ENCODE measurements around the gene ETV5. TPM values are rescaled to one million over a fixed set of nuclear protein-coding genes. Genes with fewer than 3 reads are reported as not detected.

Gene ETV5
- total and polyA plus RNA-seq, 10 of the 15 experiments (the other 5 are each of a cell fraction or from before 2014, with no cell fraction given): 5.0 to 18.4 (median 7.4) TPM

DNA sequence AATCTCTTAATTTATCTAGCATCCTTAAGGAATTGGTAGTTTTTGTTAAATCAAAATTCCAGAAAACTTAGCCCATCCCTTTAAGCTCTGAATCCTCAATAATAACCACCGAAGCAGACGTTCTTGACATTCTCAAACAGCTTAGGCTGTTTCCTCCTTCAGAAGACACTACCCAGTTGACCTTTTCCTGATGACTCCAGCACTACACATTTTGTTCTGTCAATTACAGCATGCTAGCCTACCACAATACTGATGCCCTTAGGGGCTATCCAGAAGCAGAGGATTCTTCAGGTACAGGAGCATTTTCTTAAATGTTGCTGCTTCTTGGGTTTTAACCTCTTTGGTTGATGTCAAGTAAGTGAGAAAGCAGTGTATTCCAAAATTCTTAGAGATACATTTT is 33.4 kb downstream of the ETV5 start:
- Histone ChIP-seq H3K9ac (ENCODE audit: control insufficient read depth, insufficient read depth, low read length) (no peak overlapping the region), H4K20me1 (ENCODE audit: control insufficient read depth, insufficient read depth) (no peaks in the 10 kb centered on the region), H3K9me3 (replicated peaks; ENCODE audit: control insufficient read depth, insufficient read depth, low read length) (peaks cover 2% of the 10 kb centered on the region; the same call in 1 of the 3 replicates), H3K4me1 (ENCODE audit: control insufficient read depth, insufficient read depth, low read length) (no peaks in the 10 kb centered on the region), H3K36me3 (ENCODE audit: control insufficient read depth in 2 of 2, insufficient read depth in 2 of 2, low read length in 1 of 2) (no peaks in the 10 kb centered on the region), H3K4me2 (ENCODE audit: control insufficient read depth, insufficient read depth) (no peak overlapping the region), H3K79me2 (ENCODE audit: control insufficient read depth, insufficient read depth, low read length) (no peaks in the 10 kb centered on the region), H3K27ac (ENCODE audit: control insufficient read depth, insufficient read depth) (no peak overlapping the region), H3K4me3 (no peak overlapping the region), H3K27me3 (replicated peaks in 1 of 2; ENCODE audit: control insufficient read depth in 2 of 2, insufficient read depth in 2 of 2, low read length in 1 of 2) (no peaks in the 10 kb centered on the region), H2AFZ (ENCODE audit: control insufficient read depth, low read depth, low read length) (no peak overlapping the region)
- BruUV-seq (replicated peaks): no TSS peak
- ATAC-seq (no peak), DNase-seq (ENCODE audit: low read depth, low spot score) (no peak), FAIRE-seq (no peak)
- in situ Hi-C loops (cut with MboI) (no loop called here), intact Hi-C loops (cut with micrococcal nuclease; ENCODE audit: unreplicated experiment) (no loop called here)
- ChIA-PET RAD21 (ENCODE audit: unreplicated experiment) (no interaction called here), SMC1A (ENCODE audit: uncharacterized antibody, unreplicated experiment) (interaction anchor here (0.5 to 2.7 kb wide), 2 partner anchors 12 to 158 kb away, joined by 3 to 12 read pairs; no protein-coding TSS in a partner anchor), POLR2A (no interaction called here), CTCF (interaction anchor here (1.3 kb wide), 1 partner anchor 166 kb away, joined by 3 read pairs; no protein-coding TSS in a partner anchor)
- no peak for TF ChIP-seq PML (IDR thresholded peaks at IDR 0.05; ENCODE audit: low read length)
- no peak for TF ChIP-seq EGR1 (IDR thresholded peaks at IDR 0.05; ENCODE audit: borderline replicate concordance in 1 of 2, low read depth in 2 of 2, low read length in 2 of 2)
- TF ChIP-seq, protein P1, sequence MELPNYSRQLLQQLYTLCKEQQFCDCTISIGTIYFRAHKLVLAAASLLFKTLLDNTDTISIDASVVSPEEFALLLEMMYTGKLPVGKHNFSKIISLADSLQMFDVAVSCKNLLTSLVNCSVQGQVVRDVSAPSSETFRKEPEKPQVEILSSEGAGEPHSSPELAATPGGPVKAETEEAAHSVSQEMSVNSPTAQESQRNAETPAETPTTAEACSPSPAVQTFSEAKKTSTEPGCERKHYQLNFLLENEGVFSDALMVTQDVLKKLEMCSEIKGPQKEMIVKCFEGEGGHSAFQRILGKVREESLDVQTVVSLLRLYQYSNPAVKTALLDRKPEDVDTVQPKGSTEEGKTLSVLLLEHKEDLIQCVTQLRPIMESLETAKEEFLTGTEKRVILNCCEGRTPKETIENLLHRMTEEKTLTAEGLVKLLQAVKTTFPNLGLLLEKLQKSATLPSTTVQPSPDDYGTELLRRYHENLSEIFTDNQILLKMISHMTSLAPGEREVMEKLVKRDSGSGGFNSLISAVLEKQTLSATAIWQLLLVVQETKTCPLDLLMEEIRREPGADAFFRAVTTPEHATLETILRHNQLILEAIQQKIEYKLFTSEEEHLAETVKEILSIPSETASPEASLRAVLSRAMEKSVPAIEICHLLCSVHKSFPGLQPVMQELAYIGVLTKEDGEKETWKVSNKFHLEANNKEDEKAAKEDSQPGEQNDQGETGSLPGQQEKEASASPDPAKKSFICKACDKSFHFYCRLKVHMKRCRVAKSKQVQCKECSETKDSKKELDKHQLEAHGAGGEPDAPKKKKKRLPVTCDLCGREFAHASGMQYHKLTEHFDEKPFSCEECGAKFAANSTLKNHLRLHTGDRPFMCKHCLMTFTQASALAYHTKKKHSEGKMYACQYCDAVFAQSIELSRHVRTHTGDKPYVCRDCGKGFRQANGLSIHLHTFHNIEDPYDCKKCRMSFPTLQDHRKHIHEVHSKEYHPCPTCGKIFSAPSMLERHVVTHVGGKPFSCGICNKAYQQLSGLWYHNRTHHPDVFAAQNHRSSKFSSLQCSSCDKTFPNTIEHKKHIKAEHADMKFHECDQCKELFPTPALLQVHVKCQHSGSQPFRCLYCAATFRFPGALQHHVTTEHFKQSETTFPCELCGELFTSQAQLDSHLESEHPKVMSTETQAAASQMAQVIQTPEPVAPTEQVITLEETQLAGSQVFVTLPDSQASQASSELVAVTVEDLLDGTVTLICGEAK (IDR thresholded peaks at IDR 0.05; ENCODE audit: borderline replicate concordance): no peak
- no peak for TF ChIP-seq EP300 (IDR thresholded peaks at IDR 0.05; ENCODE audit: borderline replicate concordance in 1 of 2, control insufficient read depth in 1 of 2, low read depth in 2 of 2, low read length in 2 of 2)
- TF ChIP-seq ATF7 (IDR thresholded peaks at IDR 0.05; ENCODE audit: low read depth): no peak
- TF ChIP-seq, protein P2, sequence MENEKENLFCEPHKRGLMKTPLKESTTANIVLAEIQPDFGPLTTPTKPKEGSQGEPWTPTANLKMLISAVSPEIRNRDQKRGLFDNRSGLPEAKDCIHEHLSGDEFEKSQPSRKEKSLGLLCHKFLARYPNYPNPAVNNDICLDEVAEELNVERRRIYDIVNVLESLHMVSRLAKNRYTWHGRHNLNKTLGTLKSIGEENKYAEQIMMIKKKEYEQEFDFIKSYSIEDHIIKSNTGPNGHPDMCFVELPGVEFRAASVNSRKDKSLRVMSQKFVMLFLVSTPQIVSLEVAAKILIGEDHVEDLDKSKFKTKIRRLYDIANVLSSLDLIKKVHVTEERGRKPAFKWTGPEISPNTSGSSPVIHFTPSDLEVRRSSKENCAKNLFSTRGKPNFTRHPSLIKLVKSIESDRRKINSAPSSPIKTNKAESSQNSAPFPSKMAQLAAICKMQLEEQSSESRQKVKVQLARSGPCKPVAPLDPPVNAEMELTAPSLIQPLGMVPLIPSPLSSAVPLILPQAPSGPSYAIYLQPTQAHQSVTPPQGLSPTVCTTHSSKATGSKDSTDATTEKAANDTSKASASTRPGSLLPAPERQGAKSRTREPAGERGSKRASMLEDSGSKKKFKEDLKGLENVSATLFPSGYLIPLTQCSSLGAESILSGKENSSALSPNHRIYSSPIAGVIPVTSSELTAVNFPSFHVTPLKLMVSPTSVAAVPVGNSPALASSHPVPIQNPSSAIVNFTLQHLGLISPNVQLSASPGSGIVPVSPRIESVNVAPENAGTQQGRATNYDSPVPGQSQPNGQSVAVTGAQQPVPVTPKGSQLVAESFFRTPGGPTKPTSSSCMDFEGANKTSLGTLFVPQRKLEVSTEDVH (IDR thresholded peaks at IDR 0.05; ENCODE audit: low read depth, partially characterized antibody): no peak
- TF ChIP-seq LARP7 (IDR thresholded peaks at IDR 0.05): no peak
- TF ChIP-seq, protein P3, sequence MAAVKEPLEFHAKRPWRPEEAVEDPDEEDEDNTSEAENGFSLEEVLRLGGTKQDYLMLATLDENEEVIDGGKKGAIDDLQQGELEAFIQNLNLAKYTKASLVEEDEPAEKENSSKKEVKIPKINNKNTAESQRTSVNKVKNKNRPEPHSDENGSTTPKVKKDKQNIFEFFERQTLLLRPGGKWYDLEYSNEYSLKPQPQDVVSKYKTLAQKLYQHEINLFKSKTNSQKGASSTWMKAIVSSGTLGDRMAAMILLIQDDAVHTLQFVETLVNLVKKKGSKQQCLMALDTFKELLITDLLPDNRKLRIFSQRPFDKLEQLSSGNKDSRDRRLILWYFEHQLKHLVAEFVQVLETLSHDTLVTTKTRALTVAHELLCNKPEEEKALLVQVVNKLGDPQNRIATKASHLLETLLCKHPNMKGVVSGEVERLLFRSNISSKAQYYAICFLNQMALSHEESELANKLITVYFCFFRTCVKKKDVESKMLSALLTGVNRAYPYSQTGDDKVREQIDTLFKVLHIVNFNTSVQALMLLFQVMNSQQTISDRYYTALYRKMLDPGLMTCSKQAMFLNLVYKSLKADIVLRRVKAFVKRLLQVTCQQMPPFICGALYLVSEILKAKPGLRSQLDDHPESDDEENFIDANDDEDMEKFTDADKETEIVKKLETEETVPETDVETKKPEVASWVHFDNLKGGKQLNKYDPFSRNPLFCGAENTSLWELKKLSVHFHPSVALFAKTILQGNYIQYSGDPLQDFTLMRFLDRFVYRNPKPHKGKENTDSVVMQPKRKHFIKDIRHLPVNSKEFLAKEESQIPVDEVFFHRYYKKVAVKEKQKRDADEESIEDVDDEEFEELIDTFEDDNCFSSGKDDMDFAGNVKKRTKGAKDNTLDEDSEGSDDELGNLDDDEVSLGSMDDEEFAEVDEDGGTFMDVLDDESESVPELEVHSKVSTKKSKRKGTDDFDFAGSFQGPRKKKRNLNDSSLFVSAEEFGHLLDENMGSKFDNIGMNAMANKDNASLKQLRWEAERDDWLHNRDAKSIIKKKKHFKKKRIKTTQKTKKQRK (IDR thresholded peaks at IDR 0.05; ENCODE audit: low read depth, low read length): no peak
- no peak for TF ChIP-seq SREBF2 (IDR thresholded peaks at IDR 0.05; ENCODE audit: low read length)
- TF ChIP-seq YY1 (IDR thresholded peaks at IDR 0.05; ENCODE audit: low read depth, low read length): no peak
- TF ChIP-seq ZNF274 (IDR thresholded peaks at IDR 0.05; ENCODE audit: insufficient read depth, insufficient read length): no peak
- TF ChIP-seq RCOR1 (conservative IDR thresholded peaks at IDR 0.05; ENCODE audit: low read depth, low read length): no peak
- TF ChIP-seq, protein P4, sequence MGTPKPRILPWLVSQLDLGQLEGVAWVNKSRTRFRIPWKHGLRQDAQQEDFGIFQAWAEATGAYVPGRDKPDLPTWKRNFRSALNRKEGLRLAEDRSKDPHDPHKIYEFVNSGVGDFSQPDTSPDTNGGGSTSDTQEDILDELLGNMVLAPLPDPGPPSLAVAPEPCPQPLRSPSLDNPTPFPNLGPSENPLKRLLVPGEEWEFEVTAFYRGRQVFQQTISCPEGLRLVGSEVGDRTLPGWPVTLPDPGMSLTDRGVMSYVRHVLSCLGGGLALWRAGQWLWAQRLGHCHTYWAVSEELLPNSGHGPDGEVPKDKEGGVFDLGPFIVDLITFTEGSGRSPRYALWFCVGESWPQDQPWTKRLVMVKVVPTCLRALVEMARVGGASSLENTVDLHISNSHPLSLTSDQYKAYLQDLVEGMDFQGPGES (IDR thresholded peaks at IDR 0.05): no peak
- 80% methylated on average over 2 of the region's 2 CpGs for WGBS (ENCODE audit: insufficient coverage, insufficient replicate concordance, low lambda C conversion rate, missing lambda C conversion rate)

Measured in GM12878 (cell line).